Calu3 (cell line): ENCODE measurements around the gene RRP1B. TPM values are rescaled to one million over a fixed set of nuclear protein-coding genes. Genes with fewer than 3 reads are reported as not detected.

ENCODE experiments used
- BruUV-seq: library from RNA; stranded (reverse); fragments of 400-500 nt; replicated peaks from 2 replicates; lab custom pipeline; 2021; lab: Mats Ljungman, UMichigan
- CTCF ChIA-PET: fragments of 300-600 bp; sonication (Branson Sonifier 250); formaldehyde crosslinking; loops from one replicate; lab custom pipeline; 2022; ENCODE audit warnings: antibody characterized with exemption; lab: Charles Lee
- DNase-seq: peaks from one replicate; pipeline ENCODE4 v3.0.0; 2022
- H3K27ac Mint-ChIP-seq: one replicate; pipeline ENCODE4 v1.8.0; 2022; ENCODE audit warnings: mixed read lengths; ENCODE audit not compliant: unreplicated experiment
- H3K27me3 Mint-ChIP-seq: one replicate; pipeline ENCODE4 v1.8.0; 2022; ENCODE audit warnings: mixed read lengths; ENCODE audit not compliant: unreplicated experiment
- H3K36me3 Mint-ChIP-seq: one replicate; pipeline ENCODE4 v1.8.0; 2022; ENCODE audit warnings: mild to moderate bottlenecking, moderate library complexity, mixed read lengths; ENCODE audit not compliant: insufficient read depth, unreplicated experiment
- H3K4me1 Mint-ChIP-seq: one replicate; pipeline ENCODE4 v1.8.0; 2022; ENCODE audit warnings: mild to moderate bottlenecking, low read depth, mixed read lengths; ENCODE audit not compliant: unreplicated experiment
- H3K4me3 Mint-ChIP-seq: one replicate; pipeline ENCODE4 v1.8.0; 2022; ENCODE audit warnings: mild to moderate bottlenecking, low read depth, moderate library complexity, mixed read lengths; ENCODE audit not compliant: unreplicated experiment
- H3K9me3 Mint-ChIP-seq: one replicate; pipeline ENCODE4 v1.8.0; 2022; ENCODE audit warnings: low read depth, mixed read lengths; ENCODE audit not compliant: unreplicated experiment
- CTCF ChIP-seq: fragments of 200-600 bp; IDR thresholded peaks from one replicate; pipeline ENCODE4 v1.8.0; 2022; ENCODE audit warnings: antibody characterized with exemption; ENCODE audit not compliant: unreplicated experiment
- intact Hi-C: fragments of 100-400 bp; cut with micrococcal nuclease; formaldehyde crosslinking; loops from one replicate; pipeline ENCODE4 v1.10.0; 2022; ENCODE audit not compliant: unreplicated experiment
- total RNA-seq: library from RNA; stranded (reverse); gene quantifications from 2 replicates; pipeline ENCODE4 v1.2.3, GENCODE V29; 2022

RRP1B gene
- total RNA-seq, 1 experiment from 2014 or later: 26.0 TPM

DNA sequence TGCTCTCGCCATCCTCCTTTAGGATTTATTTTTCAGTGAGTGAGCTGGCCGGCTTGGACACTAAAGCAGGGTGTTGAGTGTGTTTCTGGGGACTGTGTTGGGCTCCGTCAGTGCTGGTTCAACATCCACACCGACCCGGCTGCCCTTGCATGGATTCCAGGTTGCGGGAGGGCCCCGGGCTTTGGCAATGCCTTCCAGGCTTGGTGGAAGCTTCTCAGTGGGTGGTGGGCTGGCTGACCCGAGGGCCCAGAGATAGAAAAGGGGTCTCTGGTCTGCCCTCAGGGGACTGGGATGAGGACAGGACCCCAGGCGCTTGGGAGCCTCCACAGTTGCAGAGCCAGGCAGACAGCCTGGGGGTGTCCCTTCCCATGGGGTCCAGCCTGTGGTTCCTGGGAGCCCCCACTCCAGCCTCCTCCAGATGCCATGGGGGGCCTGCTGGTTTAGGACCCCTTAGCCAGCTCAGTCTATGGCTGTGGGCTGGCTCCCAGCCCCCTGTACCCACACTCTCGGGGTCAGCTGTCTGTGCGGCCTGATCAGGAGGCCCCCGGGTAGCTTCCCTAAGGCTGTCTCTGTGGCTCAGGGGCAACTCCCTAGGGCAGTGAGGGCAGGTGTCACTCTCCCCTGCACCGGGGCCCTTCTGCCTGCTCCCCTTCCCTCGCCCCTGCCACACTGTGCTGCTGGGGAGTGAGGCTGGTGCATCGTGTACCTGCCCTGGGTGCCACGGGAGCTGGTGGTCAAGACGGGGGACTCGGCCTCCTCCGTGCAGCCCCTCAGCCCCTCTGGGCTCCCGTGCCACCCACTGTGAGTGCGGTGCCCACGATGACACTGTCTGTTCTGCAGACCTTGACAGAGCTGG is 76.1 kb downstream of the RRP1B start:
- Mint-ChIP-seq H3K36me3 (peaks cover 45% of the 10 kb centered on the region), H3K27me3 (no peaks in the 10 kb centered on the region), H3K27ac (no peak overlapping the region), H3K4me1 (peaks cover 18% of the 10 kb centered on the region), H3K9me3 (no peaks in the 10 kb centered on the region), H3K4me3 (no peak overlapping the region)
- CTCF ChIA-PET: no interaction called here
- BruUV-seq: no TSS peak
- no peak for TF ChIP-seq CTCF
- intact Hi-C loops: no loop called here
- no peak for DNase-seq

DNA sequence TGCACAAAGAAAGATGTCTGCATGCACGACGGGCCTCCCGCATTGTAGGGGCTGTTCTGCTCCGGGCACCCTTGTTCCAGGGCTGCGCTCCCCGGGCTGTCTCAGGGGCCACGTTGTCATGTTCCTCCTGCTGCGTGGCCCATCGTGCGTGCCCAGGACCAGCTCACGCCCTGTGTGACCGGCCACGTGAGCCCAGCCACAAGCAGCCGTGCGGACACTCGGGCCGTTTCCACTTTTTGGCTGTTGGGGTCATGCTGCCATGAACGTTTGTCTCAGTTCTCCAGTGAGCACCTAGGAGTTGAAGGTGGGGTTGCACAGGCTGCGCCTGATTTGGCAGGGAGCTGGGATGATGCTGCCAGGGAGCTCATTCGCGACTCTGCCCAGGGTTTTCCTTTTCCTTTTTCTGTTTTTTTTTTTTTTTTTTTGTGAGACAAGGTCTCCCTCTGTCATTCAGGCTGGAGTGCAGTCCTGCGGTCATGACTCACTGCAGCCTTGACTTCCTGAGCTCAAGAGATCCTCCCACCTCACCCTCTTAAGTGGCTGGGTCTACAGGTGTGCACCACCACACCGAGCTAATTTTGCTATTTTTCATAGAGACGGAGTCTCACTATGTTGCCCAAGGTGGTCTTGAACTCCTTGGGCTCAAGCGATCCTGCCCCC is 77.0 kb downstream of the RRP1B start:
- Mint-ChIP-seq H3K27me3 (no peaks in the 10 kb centered on the region), H3K9me3 (no peaks in the 10 kb centered on the region), H3K27ac (peak overlapping the region; percentile 30), H3K4me3 (no peak overlapping the region), H3K4me1 (peaks cover 15% of the 10 kb centered on the region), H3K36me3 (peaks cover 50% of the 10 kb centered on the region)
- no peak for TF ChIP-seq CTCF
- BruUV-seq: no TSS peak
- no peak for DNase-seq
- CTCF ChIA-PET: interaction anchor here (0.6 kb wide), 1 partner anchor 771 kb away, joined by 3 read pairs; no protein-coding TSS in a partner anchor
- intact Hi-C loops: no loop called here

DNA sequence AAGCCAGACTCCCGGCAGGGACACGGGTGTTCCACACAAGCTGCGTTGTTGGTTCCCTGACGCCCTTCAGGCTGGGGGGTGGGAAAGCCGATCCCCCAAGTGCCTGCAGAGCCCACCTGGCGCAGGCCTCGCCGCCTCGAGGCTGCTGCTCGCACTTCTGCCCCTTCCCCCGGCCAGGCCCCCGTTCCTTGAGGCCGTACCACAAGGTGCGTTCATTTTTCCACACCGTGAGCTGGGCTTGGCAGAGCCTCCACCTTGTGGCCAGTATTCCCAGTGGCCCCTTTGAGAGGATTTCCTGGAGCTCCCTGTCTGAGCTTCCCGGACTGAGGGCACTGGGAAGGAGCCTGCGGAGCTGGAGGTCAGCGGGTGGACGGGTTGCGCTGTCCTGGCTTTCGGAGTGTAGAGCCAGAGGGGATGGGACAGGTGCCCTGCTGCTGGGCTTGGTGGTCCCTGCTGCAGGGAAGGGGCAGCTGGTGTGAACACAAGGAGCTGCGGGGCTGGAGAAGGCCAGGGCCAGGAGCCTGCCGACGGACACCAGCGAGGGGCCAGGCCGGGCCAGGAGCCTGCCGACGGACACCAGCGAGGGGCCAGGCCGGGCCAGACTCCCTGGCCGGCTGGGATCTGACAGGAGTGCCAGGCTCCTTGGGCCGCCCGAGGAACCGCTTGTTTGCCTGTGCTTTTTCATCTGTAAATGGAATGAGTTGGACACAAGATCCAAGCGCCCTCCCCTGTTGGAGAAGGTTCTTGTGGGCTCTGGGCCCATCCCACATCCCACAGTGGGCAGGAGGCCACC is 78.0 kb downstream of the RRP1B start:
- no peaks in the 10 kb centered on the region for H3K9me3 Mint-ChIP-seq
- intact Hi-C loops: no loop called here
- no peak for TF ChIP-seq CTCF
- no peak for DNase-seq
- H3K36me3 Mint-ChIP-seq: peaks cover 41% of the 10 kb centered on the region
- CTCF ChIA-PET: no interaction called here
- H3K27ac Mint-ChIP-seq: no peak overlapping the region
- H3K4me1 Mint-ChIP-seq: peaks cover 8% of the 10 kb centered on the region
- H3K27me3 Mint-ChIP-seq: no peaks in the 10 kb centered on the region
- no TSS peak for BruUV-seq
- no peak overlapping the region for H3K4me3 Mint-ChIP-seq
